ENCODE measurements around the gene AFTPH. TPM values are rescaled to one million over a fixed set of nuclear protein-coding genes. Genes with fewer than 3 reads are reported as not detected.

AFTPH gene
- polyA plus RNA-seq, 3 donors, result 74.8 to 83.4 (median 79.2) TPM

GRCh38 chr2:64626963-64627760, 103.0 kb downstream of the AFTPH start:
- no peak for DNase-seq (ENCODE audit: low read depth in 3 of 3, low spot score in 2 of 3)

DNA sequence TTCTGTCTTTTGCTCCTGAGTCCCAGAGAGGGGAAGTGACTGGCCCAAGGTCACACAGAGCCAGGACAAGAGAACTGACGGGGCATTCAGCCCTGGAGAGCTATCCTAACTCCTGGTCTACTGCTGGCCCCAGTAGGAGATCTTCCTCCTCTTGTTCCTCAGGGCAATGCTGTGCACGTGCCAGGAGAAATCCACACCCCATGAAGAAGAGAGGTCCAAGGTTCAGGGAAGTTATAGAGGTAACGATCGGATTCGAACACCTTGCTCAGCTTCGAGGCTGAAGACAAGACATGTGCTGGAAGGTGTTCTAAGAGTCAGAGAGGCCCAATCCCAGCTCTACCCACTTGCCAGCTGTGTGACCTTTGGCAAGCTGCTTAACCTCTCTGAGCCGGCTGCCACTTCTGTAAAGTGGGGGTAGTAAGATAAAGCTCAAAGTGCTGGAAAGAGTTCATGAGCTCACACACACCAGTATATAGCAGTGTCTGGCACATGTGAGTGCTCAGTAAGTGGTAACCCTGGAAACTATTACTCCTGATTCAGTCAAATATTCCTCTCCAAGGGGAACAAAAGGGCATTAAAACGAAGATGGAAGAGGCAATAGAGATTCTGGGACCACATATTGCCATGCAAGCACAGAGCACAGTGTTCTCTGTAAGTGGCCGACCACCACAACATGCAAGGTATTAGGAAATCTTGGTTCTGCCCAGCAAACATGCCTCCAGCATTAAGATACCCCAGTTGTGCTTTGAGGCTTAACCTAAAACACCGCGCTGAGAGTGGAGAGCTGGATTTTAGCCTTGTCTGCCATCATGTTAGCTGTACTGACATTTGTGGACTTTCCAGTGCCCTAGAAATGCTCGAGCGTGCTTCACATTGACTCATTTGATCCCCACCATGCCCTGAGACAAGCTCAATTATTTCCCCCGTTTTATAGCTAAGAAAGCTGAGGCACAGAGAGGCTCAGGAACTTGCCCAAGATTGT, 104.0 kb downstream of the AFTPH start:
- DNase-seq (ENCODE audit: low read depth in 3 of 3, low spot score in 2 of 3), result no peak

- no peak for DNase-seq (ENCODE audit: low read depth in 3 of 3, low spot score in 2 of 3)
Observed at GRCh38 chr2:64629329-64629781, 105.2 kb downstream of the AFTPH start.

DNA sequence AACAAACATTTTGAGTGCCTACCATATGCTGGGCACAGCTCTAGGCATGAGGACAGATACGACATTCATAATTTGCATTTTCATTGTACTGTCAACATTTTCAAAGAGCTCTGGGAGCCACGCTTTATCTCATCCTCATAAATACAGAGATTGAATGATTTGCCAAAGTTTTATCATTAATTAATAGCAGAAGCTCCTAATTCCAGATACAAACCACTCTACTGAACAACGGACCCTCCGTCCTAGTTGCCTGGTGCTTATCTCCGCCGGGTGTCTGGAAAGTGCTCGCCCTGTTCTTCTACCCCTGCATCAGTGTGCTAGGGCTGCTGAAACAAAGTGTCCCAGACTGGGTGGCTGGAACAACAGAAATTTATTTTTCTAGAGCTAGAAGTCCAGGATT, 105.7 kb downstream of the AFTPH start:
- DNase-seq (ENCODE audit: low read depth in 3 of 3, low spot score in 2 of 3), result no peak

DNA sequence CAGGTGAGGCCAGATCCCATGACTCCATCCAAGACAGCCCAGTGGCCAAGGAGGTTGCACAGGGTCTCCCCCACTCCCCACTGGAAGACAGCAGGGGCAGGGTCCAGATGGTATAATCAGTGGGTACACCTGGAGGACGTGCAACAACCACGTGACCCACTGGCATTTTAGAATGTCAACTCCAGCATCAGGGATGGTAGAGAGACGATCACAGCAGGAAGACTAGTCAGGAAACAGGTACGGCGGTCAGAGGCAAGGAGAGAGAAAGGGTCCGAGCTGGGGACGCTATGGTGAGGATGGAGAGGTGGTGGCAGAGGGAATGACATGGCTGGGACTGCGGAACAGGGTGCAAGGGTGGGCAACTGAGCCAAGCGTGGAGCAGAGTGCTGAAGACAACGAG, 106.6 kb downstream of the AFTPH start:
- DNase-seq (ENCODE audit: low read depth in 3 of 3, low spot score in 2 of 3), result no peak

DNA sequence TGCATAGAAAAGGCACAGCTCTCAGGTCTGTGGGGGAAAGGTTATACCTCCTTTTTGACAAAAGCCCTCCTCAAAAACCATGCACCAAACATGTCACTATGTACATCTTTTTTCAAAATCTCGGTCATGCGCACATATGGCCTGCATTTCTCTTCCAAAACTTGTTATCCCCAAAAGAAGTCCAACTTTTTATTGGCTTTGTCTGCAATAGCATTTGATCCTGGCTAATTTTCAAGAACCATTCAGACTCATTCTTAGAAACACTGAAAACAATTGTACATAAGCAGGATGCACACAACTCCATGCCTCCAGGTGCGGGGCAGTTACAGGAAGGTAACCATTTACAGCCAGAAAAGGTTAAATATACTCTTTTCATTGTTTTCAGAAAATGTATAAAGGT, 107.6 kb downstream of the AFTPH start:
- no peak for DNase-seq (ENCODE audit: low read depth in 3 of 3, low spot score in 2 of 3)

DNA sequence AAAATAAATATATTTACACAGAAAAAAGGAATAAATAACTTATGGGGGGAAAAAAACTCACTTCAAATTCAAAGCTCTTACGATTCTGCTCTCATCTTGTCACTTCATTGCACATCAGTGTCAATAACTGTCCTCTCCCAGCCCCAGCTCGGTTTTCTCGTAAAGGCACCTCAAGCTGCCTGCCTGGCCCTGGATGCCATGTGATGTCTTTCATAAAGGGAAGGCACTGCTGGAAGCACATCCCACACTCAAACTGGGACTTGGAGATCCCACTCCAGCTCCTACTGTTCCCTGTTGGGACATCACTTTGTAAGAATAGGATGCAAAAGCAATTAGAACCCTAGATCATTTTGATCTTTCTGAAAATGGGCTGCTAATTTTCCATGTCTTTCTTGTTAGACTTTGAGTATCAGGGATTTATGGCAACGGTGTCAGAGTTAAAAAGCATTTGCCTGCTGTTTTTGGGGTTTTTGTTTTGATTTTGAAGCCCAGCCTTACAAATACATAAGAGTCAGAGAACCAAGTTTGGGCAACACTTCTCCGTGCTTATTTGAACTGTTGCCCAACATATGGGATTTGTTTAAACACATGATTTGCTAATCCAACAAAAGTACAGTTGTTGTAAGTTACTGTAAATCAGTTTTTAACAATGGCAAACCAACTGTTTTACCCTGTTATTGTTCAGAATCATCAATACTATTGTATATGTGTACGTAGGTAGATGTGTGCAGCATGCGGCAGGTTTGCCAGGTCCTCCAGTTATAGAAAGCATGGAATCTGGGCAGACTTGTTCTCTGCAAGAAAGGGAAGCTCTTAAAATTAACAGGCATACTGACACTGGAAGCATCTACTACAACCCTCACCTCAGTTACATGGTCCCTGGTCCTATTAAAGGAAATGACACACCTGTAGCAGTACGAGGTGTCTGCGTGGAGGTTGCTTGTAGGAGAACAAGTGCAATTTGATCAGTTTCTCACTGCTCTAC, 109.0 kb downstream of the AFTPH start:
- no peak for DNase-seq (ENCODE audit: low read depth in 3 of 3, low spot score in 2 of 3)

DNA sequence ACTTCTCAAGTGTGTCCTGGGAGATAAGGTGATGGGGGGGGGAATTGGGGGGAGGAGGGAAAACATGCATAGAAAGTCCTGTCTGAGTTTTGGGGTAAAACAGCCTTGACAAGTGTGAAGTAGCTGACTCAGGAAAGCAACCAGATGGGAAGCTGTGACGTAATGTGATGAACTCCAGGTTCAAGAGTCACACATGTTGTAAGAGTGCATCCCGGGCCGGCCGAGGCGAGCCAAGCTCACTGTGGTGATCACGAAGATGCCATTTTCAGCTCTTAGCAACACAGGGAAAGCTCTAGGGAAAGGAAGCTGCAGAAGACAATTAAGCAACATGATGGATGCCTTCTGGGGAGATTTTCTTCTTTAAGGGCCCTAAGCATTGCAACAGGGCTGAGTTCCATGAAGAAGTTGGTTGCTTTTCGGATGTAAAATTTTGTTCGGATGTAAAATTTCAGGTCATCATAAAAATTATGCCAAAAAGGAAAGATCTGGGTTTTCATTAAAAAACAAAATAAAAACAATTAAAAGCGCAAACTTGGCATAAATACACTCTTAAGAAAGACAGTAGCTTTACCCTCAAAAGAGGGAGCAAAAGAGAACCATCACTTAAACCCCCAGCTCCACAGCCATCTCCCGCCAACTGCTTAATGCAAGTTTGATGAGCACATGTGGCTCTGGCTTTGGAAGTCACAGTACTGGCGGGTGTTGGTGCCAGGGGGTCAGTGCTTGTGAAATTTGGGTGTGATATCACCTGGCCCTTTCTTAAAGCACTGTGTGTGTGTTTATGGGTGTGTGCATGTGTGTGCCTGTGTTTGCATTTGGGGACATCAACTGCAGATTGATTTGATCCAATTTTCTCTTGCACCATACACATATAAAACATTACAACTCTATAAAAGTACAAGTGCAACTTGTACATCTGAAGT, 110.5 kb downstream of the AFTPH start:
- no peak for DNase-seq (ENCODE audit: low read depth in 3 of 3, low spot score in 2 of 3)

GRCh38 chr2:64635976-64636911, 112.1 kb downstream of the AFTPH start:
- DNase-seq (ENCODE audit: low read depth in 3 of 3, low spot score in 2 of 3), result no peak

- DNase-seq (ENCODE audit: low read depth in 3 of 3, low spot score in 2 of 3), result no peak
Observed at GRCh38 chr2:64637000-64637635, 113.0 kb downstream of the AFTPH start.

- DNase-seq (ENCODE audit: low read depth in 3 of 3, low spot score in 2 of 3), result no peak
Observed at GRCh38 chr2:64637931-64638330, 113.8 kb downstream of the AFTPH start.

GRCh38 chr2:64638502-64639120, 114.5 kb downstream of the AFTPH start:
- no peak for DNase-seq (ENCODE audit: low read depth in 3 of 3, low spot score in 2 of 3)

- no peak for DNase-seq (ENCODE audit: low read depth in 3 of 3, low spot score in 2 of 3)
Observed at GRCh38 chr2:64639691-64640090, 115.6 kb downstream of the AFTPH start.

GRCh38 chr2:64640153-64641044, 116.3 kb downstream of the AFTPH start:
- DNase-seq (ENCODE audit: low read depth in 3 of 3, low spot score in 2 of 3), result no peak

DNA sequence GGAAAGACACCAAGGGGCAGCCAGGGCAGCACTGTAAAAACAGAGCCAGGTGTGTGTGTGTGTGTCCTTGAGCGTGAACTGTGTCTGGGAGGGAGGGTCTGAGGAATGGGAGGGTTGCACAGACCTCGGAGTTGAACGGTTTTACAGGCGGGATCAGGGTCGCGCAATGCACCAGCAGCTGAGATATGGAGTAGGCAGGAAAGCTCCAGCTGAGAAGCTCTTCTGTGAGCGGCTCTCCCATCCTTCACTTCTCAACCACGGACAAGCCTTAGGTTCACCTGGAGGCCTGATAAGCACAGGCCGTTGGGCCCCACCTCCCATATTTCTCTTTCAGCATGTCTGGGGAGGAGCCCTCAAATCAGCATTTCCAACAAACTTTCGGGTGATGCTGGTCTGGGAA, 117.5 kb downstream of the AFTPH start:
- DNase-seq (ENCODE audit: low read depth in 3 of 3, low spot score in 2 of 3), result no peak
